ENCODE results near the gene BTAF1. TPM values are rescaled to one million over a fixed set of nuclear protein-coding genes. Genes with fewer than 3 reads are reported as not detected.

The BTAF1 gene
- total RNA-seq, 1 donor from 2014 or later, result 34.6 TPM

- peaks cover 4% of the 10 kb centered on the region for H3K36me3 Mint-ChIP-seq (ENCODE audit: unreplicated experiment)
- peak overlapping the region; percentile 83 for H3K4me3 Mint-ChIP-seq (ENCODE audit: unreplicated experiment)
- peak; percentile 58 for TF ChIP-seq CTCF (IDR thresholded peaks at IDR 0.05)
- H3K9me3 Mint-ChIP-seq (ENCODE audit: unreplicated experiment), result no peaks in the 10 kb centered on the region
- peak; percentile 86 for DNase-seq (ENCODE audit: extremely low spot score, unreplicated experiment)
- H3K4me1 Mint-ChIP-seq (ENCODE audit: unreplicated experiment), result peaks cover 19% of the 10 kb centered on the region
- H3K27me3 Mint-ChIP-seq (ENCODE audit: unreplicated experiment), result peaks cover 6% of the 10 kb centered on the region
- H3K27ac Mint-ChIP-seq (ENCODE audit: unreplicated experiment), result peak overlapping the region; percentile 45
Measured at GRCh38 chr10:91908337-91909116, 15.0 kb upstream of the BTAF1 start.

DNA sequence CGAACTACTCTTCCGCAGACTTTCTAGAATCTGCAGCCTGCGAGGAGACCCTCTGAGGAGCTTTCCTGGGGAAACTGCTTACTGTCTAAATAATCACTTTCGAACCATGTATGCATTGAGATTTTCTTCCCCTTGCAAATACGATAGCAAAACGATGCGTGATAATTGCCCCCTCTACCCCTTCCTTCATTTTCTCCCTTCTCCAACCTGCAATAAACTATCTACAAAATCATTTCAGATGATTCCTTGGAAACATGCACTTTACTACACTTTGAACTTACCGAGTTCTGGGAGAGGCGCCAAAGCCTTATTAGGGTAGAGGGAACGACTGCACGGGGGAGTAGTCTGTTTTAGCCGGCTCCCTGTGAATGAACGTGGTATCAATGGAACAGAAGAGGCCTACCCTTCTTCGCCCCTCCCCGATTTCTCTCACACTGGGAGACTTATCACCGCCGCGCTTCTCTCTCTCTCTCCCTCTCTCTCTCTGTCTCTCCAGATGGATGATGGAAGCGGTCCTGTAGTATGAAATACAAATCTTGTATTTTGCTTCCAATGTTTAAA, 14.4 kb upstream of the BTAF1 start, which contains the start of gene FGFBP3:
Gene FGFBP3 (minus strand): TSS at position 370 of the 561 bp plus-strand sequence. CDS start 517 bp downstream, outside the sequence.
- peak within 1 kb of the TSS; percentile 83 for H3K4me3 Mint-ChIP-seq (ENCODE audit: unreplicated experiment)
- no peak for TF ChIP-seq CTCF (IDR thresholded peaks at IDR 0.05)
- peaks cover 4% of the 10 kb centered on the region for H3K36me3 Mint-ChIP-seq (ENCODE audit: unreplicated experiment)
- H3K27me3 Mint-ChIP-seq (ENCODE audit: unreplicated experiment), result peaks cover 13% of the 10 kb centered on the region
- no peaks in the 10 kb centered on the region for H3K9me3 Mint-ChIP-seq (ENCODE audit: unreplicated experiment)
- peaks cover 19% of the 10 kb centered on the region for H3K4me1 Mint-ChIP-seq (ENCODE audit: unreplicated experiment)
- peak; percentile 66 for DNase-seq (ENCODE audit: extremely low spot score, unreplicated experiment)
- peak within 1 kb of the TSS; percentile 45 for H3K27ac Mint-ChIP-seq (ENCODE audit: unreplicated experiment)

DNA sequence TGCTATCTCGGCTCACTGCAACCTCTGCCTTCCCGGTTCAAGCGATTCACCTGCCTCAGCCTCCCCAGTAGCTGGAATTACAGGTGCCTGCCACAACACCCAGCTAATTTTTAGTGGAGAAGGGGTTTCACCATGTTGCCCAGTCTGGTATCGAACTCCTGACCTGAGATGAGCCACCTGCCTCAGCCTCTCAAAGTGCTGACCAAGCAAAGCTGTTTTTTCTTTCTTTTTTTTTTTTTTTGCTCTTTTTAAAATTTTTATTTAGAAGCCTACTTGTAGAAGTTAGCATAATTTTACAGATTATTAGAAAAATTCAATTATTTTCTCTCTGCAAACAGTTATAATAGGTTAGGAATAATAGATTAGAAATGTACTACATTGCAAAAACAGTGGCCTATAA, 13.1 kb upstream of the BTAF1 start:
- Mint-ChIP-seq H3K27ac (ENCODE audit: unreplicated experiment) (no peak overlapping the region), H3K36me3 (ENCODE audit: unreplicated experiment) (peaks cover 4% of the 10 kb centered on the region), H3K9me3 (ENCODE audit: unreplicated experiment) (no peaks in the 10 kb centered on the region), H3K4me1 (ENCODE audit: unreplicated experiment) (peaks cover 15% of the 10 kb centered on the region), H3K4me3 (ENCODE audit: unreplicated experiment) (no peak overlapping the region), H3K27me3 (ENCODE audit: unreplicated experiment) (peaks cover 22% of the 10 kb centered on the region)
- no peak for TF ChIP-seq CTCF (IDR thresholded peaks at IDR 0.05)
- DNase-seq (ENCODE audit: extremely low spot score, unreplicated experiment), result peak; percentile 30

DNA sequence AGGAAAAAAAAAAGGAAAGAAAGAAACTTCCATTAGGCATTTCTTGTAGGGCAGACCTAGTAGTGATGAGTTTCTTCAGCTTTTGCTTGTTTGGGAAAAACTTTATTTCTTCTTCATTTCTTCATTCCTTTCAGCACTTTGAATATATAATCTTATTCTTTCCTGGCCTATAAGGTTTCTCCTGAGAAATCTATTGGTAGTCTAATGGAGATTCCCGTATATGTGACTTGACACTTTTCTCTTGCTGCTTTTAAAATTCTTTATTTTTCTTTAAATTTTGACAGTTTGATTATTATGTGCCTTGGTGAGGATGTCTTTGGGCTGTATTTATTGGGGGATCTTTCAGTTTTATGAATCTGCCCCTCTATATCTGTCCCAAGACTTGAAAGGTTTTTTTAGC, 3.9 kb upstream of the BTAF1 start:
- no peak for DNase-seq (ENCODE audit: extremely low spot score, unreplicated experiment)
- H3K4me1 Mint-ChIP-seq (ENCODE audit: unreplicated experiment), result peaks cover 8% of the 10 kb centered on the region
- no peaks in the 10 kb centered on the region for H3K36me3 Mint-ChIP-seq (ENCODE audit: unreplicated experiment)
- H3K4me3 Mint-ChIP-seq (ENCODE audit: unreplicated experiment), result no peak overlapping the region
- H3K27me3 Mint-ChIP-seq (ENCODE audit: unreplicated experiment), result peaks cover 21% of the 10 kb centered on the region
- peaks cover 4% of the 10 kb centered on the region for H3K9me3 Mint-ChIP-seq (ENCODE audit: unreplicated experiment)
- no peak for TF ChIP-seq CTCF (IDR thresholded peaks at IDR 0.05)
- no peak overlapping the region for H3K27ac Mint-ChIP-seq (ENCODE audit: unreplicated experiment)
